ENCODE data around the gene ADAM15. TPM values are rescaled to one million over a fixed set of nuclear protein-coding genes. Genes with fewer than 3 reads are reported as not detected.

Gene ADAM15
- total RNA-seq, 1 donor from 2014 or later: 11.3 TPM

GRCh38 chr1:155103325-155103724, 52.2 kb downstream of the ADAM15 start:
- ATAC-seq (ENCODE audit: low read depth) (no peak), DNase-seq (no peak)
- no peak for TF ChIP-seq CTCF (IDR thresholded peaks at IDR 0.05)
- ChIA-PET CTCF (no interaction called here), POLR2A (no interaction called here)
- no peaks in the 10 kb centered on the region for H3K9me3 Mint-ChIP-seq
- H3K27me3 Mint-ChIP-seq: peaks cover 2% of the 10 kb centered on the region
- no peaks in the 10 kb centered on the region for H3K4me1 Mint-ChIP-seq
- H3K36me3 Mint-ChIP-seq (ENCODE audit: low read depth): no peaks in the 10 kb centered on the region
- no peak overlapping the region for H3K4me3 Mint-ChIP-seq
- H3K27ac Mint-ChIP-seq: no peak overlapping the region
- intact Hi-C loops (cut with micrococcal nuclease): no loop called here

- Mint-ChIP-seq H3K4me3 (no peak overlapping the region), H3K27me3 (peaks cover 2% of the 10 kb centered on the region), H3K27ac (no peak overlapping the region), H3K4me1 (no peaks in the 10 kb centered on the region), H3K36me3 (ENCODE audit: low read depth) (no peaks in the 10 kb centered on the region), H3K9me3 (no peaks in the 10 kb centered on the region)
- ChIA-PET POLR2A (no interaction called here), CTCF (no interaction called here)
- ATAC-seq (ENCODE audit: low read depth) (no peak), DNase-seq (no peak)
- intact Hi-C loops (cut with micrococcal nuclease): no loop called here
- no peak for TF ChIP-seq CTCF (IDR thresholded peaks at IDR 0.05)
Observed at GRCh38 chr1:155104605-155105534, 53.8 kb downstream of the ADAM15 start.

GRCh38 chr1:155105604-155106011, 54.5 kb downstream of the ADAM15 start:
- ATAC-seq (ENCODE audit: low read depth) (no peak), DNase-seq (no peak)
- Mint-ChIP-seq H3K36me3 (ENCODE audit: low read depth) (no peaks in the 10 kb centered on the region), H3K27ac (no peak overlapping the region), H3K4me1 (no peaks in the 10 kb centered on the region), H3K4me3 (no peak overlapping the region), H3K9me3 (no peaks in the 10 kb centered on the region), H3K27me3 (peaks cover 2% of the 10 kb centered on the region)
- ChIA-PET CTCF (interaction anchor here (0.7 kb wide), 1 partner anchor 39 kb away, joined by 4 read pairs; no protein-coding TSS in a partner anchor), POLR2A (no interaction called here)
- intact Hi-C loops (cut with micrococcal nuclease): no loop called here
- no peak for TF ChIP-seq CTCF (IDR thresholded peaks at IDR 0.05)

GRCh38 chr1:155106862-155107261, 55.7 kb downstream of the ADAM15 start:
- Mint-ChIP-seq H3K27me3 (peaks cover 2% of the 10 kb centered on the region), H3K9me3 (no peaks in the 10 kb centered on the region), H3K27ac (no peak overlapping the region), H3K36me3 (ENCODE audit: low read depth) (no peaks in the 10 kb centered on the region), H3K4me3 (no peak overlapping the region), H3K4me1 (no peaks in the 10 kb centered on the region)
- DNase-seq (no peak), ATAC-seq (ENCODE audit: low read depth) (no peak)
- TF ChIP-seq CTCF (IDR thresholded peaks at IDR 0.05): no peak
- ChIA-PET CTCF (interaction anchor here (1.2 kb wide), 2 partner anchors 61 to 66 kb away, joined by 3 to 4 read pairs; partner anchors contain the start of gene KRTCAP2), POLR2A (no interaction called here)
- intact Hi-C loops (cut with micrococcal nuclease): no loop called here

All from activated B cell treated with CpG ODN at 0.5 μM for 24 hours (primary cell).